MM.1S (cell line): Measurements from ENCODE around the gene SLC24A3.

ENCODE experiments used
- DNase-seq: peaks from one replicate; pipeline ENCODE4 v3.0.0-alpha.2; 2015
- H2AFZ ChIP-seq: fragments of 300-600 bp; sonication (generic); 2 replicates; pipeline ENCODE4 v1.6.0; 2016; ENCODE audit warnings: antibody characterized with exemption, low read length
- H3F3A ChIP-seq: fragments of 300-600 bp; sonication (generic); 2 replicates; pipeline ENCODE4 v1.6.1; 2016; ENCODE audit warnings: mild to moderate bottlenecking, antibody characterized with exemption, low read length, moderate library complexity, mixed read lengths; ENCODE audit not compliant: insufficient read depth
- H3K27ac ChIP-seq: fragments of 300-600 bp; sonication (generic); 2 replicates; pipeline ENCODE4 v1.5.1; 2016; ENCODE audit warnings: mild to moderate bottlenecking, low read length
- H3K27me3 ChIP-seq: fragments of 300-600 bp; sonication (generic); replicated peaks from 2 replicates; pipeline ENCODE4 v1.6.0; 2016; ENCODE audit warnings: low read length; ENCODE audit not compliant: insufficient read depth
- H3K36me3 ChIP-seq: fragments of 300-600 bp; sonication (generic); replicated peaks from 2 replicates; pipeline ENCODE4 v1.6.1; 2016; ENCODE audit warnings: mild to moderate bottlenecking, low read length, mixed read lengths; ENCODE audit not compliant: insufficient read depth
- H3K4me1 ChIP-seq: fragments of 300-600 bp; sonication (generic); 2 replicates; pipeline ENCODE4 v1.6.1; 2016; ENCODE audit warnings: low read length, mixed read lengths
- H3K4me2 ChIP-seq: fragments of 300-600 bp; sonication (generic); 2 replicates; pipeline ENCODE4 v1.6.0; 2016; ENCODE audit warnings: low read depth, low read length
- H3K4me3 ChIP-seq: fragments of 300-600 bp; sonication (generic); 2 replicates; pipeline ENCODE4 v1.5.1; 2016; ENCODE audit warnings: low read length, mixed read lengths
- H3K79me2 ChIP-seq: fragments of 300-600 bp; sonication (generic); 2 replicates; pipeline ENCODE4 v1.6.1; 2016; ENCODE audit warnings: mixed run types, low read length, mixed read lengths
- H3K9ac ChIP-seq: fragments of 300-600 bp; sonication (generic); 2 replicates; pipeline ENCODE4 v1.6.1; 2016; ENCODE audit warnings: low read length, mixed read lengths
- H3K9me2 ChIP-seq: fragments of 300-600 bp; sonication (generic); replicated peaks from 2 replicates; pipeline ENCODE4 v1.6.1; 2016; ENCODE audit warnings: mild to moderate bottlenecking, low read length, mixed read lengths; ENCODE audit not compliant: insufficient read depth
- H3K9me3 ChIP-seq: fragments of 300-600 bp; sonication (generic); replicated peaks from 2 replicates; pipeline ENCODE4 v1.6.1; 2016; ENCODE audit warnings: mild to moderate bottlenecking, low read length, mixed read lengths; ENCODE audit not compliant: insufficient read depth
- H4K20me1 ChIP-seq: fragments of 300-600 bp; sonication (generic); 2 replicates; pipeline ENCODE4 v1.6.1; 2016; ENCODE audit warnings: mild to moderate bottlenecking, low read length, moderate library complexity, mixed read lengths; ENCODE audit not compliant: insufficient read depth
- EZH2 ChIP-seq: fragments of 300-600 bp; sonication (generic); optimal IDR thresholded peaks from 2 replicates; pipeline ENCODE3; 2017; ENCODE audit warnings: low read depth, mild to moderate bottlenecking, antibody characterized with exemption, low read length, mixed read lengths
- EZH2phosphoT487 ChIP-seq: fragments of 300-600 bp; sonication (generic); IDR thresholded peaks from 2 replicates; pipeline ENCODE4 v1.6.1; 2018; ENCODE audit warnings: antibody characterized with exemption, low read length
- TF ChIP-seq, protein P1 (sequence below): fragments of 300-600 bp; sonication (generic); IDR thresholded peaks from 2 replicates; pipeline ENCODE4 v1.5.1; 2016; ENCODE audit warnings: antibody characterized with exemption, low read length, mixed read lengths

Gene SLC24A3

GRCh38 chr20:19713822-19714578 is 501.6 kb downstream of the SLC24A3 start:
- no peak for DNase-seq
- Histone ChIP-seq H2AFZ (no peak overlapping the region), H3K79me2 (no peaks in the 10 kb centered on the region), H3K9ac (no peak overlapping the region), H3K27ac (no peak overlapping the region), H3K4me1 (no peaks in the 10 kb centered on the region), H3K9me3 (no peaks in the 10 kb centered on the region), H3K4me2 (no peak overlapping the region), H3K36me3 (no peaks in the 10 kb centered on the region), H3K27me3 (no peaks in the 10 kb centered on the region), H3F3A (no peaks in the 10 kb centered on the region), H3K4me3 (no peak overlapping the region), H4K20me1 (no peaks in the 10 kb centered on the region), H3K9me2 (no peaks in the 10 kb centered on the region)
- TF ChIP-seq, protein P1, sequence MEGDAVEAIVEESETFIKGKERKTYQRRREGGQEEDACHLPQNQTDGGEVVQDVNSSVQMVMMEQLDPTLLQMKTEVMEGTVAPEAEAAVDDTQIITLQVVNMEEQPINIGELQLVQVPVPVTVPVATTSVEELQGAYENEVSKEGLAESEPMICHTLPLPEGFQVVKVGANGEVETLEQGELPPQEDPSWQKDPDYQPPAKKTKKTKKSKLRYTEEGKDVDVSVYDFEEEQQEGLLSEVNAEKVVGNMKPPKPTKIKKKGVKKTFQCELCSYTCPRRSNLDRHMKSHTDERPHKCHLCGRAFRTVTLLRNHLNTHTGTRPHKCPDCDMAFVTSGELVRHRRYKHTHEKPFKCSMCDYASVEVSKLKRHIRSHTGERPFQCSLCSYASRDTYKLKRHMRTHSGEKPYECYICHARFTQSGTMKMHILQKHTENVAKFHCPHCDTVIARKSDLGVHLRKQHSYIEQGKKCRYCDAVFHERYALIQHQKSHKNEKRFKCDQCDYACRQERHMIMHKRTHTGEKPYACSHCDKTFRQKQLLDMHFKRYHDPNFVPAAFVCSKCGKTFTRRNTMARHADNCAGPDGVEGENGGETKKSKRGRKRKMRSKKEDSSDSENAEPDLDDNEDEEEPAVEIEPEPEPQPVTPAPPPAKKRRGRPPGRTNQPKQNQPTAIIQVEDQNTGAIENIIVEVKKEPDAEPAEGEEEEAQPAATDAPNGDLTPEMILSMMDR, result no peak
- TF ChIP-seq EZH2, result no peak
- TF ChIP-seq EZH2phosphoT487, result no peak

DNA sequence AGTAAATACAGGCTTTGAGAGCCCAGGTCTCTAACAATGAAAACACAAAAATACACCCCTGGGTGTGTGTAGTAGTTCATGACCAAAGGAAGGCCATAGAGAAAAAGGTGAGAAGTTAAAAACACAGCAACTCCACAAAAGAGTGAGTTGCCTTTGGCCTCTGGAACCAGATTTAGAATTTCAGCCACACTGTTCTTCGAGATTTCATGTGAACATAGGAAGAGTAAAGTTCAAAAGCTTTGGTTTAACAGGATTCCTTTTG is 502.1 kb downstream of the SLC24A3 start:
- Histone ChIP-seq H3F3A (no peaks in the 10 kb centered on the region), H3K4me3 (no peak overlapping the region), H3K36me3 (no peaks in the 10 kb centered on the region), H3K4me1 (no peaks in the 10 kb centered on the region), H3K4me2 (no peak overlapping the region), H4K20me1 (no peaks in the 10 kb centered on the region), H3K27me3 (no peaks in the 10 kb centered on the region), H3K27ac (no peak overlapping the region), H3K9ac (no peak overlapping the region), H3K9me3 (no peaks in the 10 kb centered on the region), H3K9me2 (no peaks in the 10 kb centered on the region), H3K79me2 (no peaks in the 10 kb centered on the region), H2AFZ (no peak overlapping the region)
- no peak for DNase-seq
- TF ChIP-seq, protein P1, result no peak
- TF ChIP-seq EZH2 (no peak), EZH2phosphoT487 (no peak)

DNA sequence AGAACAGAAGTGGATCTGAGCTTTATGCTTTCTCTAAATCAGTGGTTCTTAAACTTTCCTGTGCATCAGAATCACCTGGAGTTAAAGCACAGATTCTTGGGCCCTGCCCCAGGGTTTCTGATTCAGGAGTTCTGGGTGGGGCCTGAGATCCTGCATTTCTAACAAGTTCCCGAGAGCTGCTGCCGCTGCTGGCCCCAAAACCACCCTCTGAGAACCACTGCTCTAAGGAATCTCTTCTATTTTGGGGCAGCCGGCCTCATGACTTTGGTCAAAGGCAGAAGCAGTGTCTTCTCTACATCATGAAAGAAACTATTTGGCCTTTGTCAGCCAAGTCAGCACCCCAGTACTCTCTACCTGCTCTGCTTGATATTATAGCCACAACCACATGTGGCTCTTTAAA is 503.5 kb downstream of the SLC24A3 start:
- H3F3A ChIP-seq, result no peaks in the 10 kb centered on the region
- H3K9ac ChIP-seq, result no peak overlapping the region
- H3K9me3 ChIP-seq, result no peaks in the 10 kb centered on the region
- TF ChIP-seq EZH2phosphoT487 (no peak), EZH2 (no peak)
- TF ChIP-seq, protein P1, result no peak
- no peak overlapping the region for H3K4me3 ChIP-seq
- H3K36me3 ChIP-seq, result no peaks in the 10 kb centered on the region
- no peaks in the 10 kb centered on the region for H4K20me1 ChIP-seq
- no peaks in the 10 kb centered on the region for H3K27me3 ChIP-seq
- H3K9me2 ChIP-seq, result no peaks in the 10 kb centered on the region
- H2AFZ ChIP-seq, result no peak overlapping the region
- H3K4me2 ChIP-seq, result no peak overlapping the region
- no peak overlapping the region for H3K27ac ChIP-seq
- DNase-seq, result no peak
- no peaks in the 10 kb centered on the region for H3K4me1 ChIP-seq
- H3K79me2 ChIP-seq, result no peaks in the 10 kb centered on the region
